HuH-7 (cell line): Measurements from ENCODE around the gene SMIM3.
"Not testable (repeated sequence)": the region's sequence is repeated elsewhere in the genome, so short reads cannot be mapped to it uniquely, and the experiment has no call there.

Experiments
- DNase-seq: peaks from one replicate; pipeline ENCODE4 v3.0.0; 2011; ENCODE audit warnings: low spot score

The SMIM3 gene

GRCh38 chr5:150794927-150795326 lies 16.4 kb downstream of the SMIM3 start:
- no peak for DNase-seq

- no peak for DNase-seq
These were observed 18.8 kb downstream of the SMIM3 start for GRCh38 chr5:150797384-150797783.

- DNase-seq: peak; percentile 30
These were observed 22.8 kb downstream of the SMIM3 start for GRCh38 chr5:150801117-150801927.

GRCh38 chr5:150804388-150804787 lies 25.8 kb downstream of the SMIM3 start:
- DNase-seq: no peak

GRCh38 chr5:150809363-150809762 lies 30.8 kb downstream of the SMIM3 start:
- no peak for DNase-seq

- DNase-seq: no peak
These were observed 36.5 kb downstream of the SMIM3 start for GRCh38 chr5:150815010-150815409.

GRCh38 chr5:150816946-150817345 lies 38.4 kb downstream of the SMIM3 start:
- no peak for DNase-seq

GRCh38 chr5:150829744-150830143 lies 51.2 kb downstream of the SMIM3 start:
- DNase-seq: no peak

- not testable (repeated sequence) for DNase-seq
These were observed 53.3 kb downstream of the SMIM3 start for GRCh38 chr5:150831821-150832220.

- no peak for DNase-seq
These were observed 57.5 kb downstream of the SMIM3 start for GRCh38 chr5:150836064-150836463.

GRCh38 chr5:150836703-150837102 lies 58.1 kb downstream of the SMIM3 start:
- DNase-seq: no peak

- DNase-seq: not testable (repeated sequence)
These were observed 66.8 kb downstream of the SMIM3 start for GRCh38 chr5:150845185-150845859.

GRCh38 chr5:150846308-150846653 lies 67.7 kb downstream of the SMIM3 start, which contains the start of gene IRGM:
TSS of gene IRGM (plus strand) at chr5:150846521. CDS start at chr5:150848124, 1,603 bp downstream.
- not testable (repeated sequence) for DNase-seq
